DMS153 (cell line): ENCODE results near the gene TRAPPC2.
A peak's percentile ranks its signal among the peaks of the same experiment; 100 is the strongest.

ENCODE experiments used
- DNase-seq: peaks from one replicate; lab custom pipeline; 2025; lab: John Stamatoyannopoulos, UW

The TRAPPC2 gene

DNA sequence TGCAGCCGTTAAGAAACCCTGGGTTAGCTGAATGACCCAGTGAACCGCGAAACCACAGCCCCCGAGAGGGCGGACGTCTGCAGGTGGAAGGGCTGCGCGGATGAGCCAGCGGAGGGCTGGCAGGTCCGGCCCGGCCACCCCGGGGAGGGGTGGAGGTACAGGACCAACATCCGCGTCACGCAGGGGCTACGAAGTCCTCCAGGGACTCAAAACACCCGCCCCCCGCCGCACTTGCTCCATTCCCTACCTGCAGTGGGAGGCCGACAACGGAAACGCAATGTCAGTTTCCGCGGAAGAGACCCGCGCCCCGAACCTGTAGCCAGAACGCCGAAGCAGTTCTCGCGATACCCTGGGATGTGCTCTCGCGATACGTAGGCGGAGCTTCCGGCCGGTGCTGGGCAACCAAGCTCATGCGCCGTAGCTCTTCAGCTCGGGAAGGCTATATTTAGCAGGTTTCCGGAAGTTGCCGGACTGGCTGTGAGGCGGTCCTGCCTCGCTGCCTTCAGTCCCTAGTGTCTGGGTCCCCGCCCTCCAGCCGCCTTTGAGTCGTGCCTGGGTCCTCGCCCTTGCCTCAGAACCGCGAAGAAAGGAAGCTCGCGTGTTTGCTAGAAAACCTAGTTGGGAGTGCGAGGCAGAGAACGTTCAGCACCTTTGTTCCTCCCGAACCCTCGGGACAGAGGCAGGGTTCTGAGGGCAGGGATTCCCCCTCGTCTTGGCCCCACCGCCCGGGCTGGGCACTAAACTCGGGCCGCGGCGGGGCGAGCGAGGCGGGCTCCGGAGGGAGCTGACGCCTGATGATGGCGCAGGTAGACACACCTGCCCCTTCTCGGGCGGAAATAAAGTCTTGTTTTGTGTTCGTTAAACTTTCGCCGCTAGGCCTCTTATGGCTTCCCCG, at the start of gene TRAPPC2, which contains the start of gene OFD1:
Gene TRAPPC2, minus strand, starts transcription at position 343 of the 895 bp plus-strand sequence. CDS start 14,657 bp downstream, outside the sequence.
Gene OFD1, plus strand, starts transcription at position 471 of the 895 bp plus-strand sequence. Its CDS starts 324 bp downstream, at position 795.
- peak; percentile 91 for DNase-seq

DNA sequence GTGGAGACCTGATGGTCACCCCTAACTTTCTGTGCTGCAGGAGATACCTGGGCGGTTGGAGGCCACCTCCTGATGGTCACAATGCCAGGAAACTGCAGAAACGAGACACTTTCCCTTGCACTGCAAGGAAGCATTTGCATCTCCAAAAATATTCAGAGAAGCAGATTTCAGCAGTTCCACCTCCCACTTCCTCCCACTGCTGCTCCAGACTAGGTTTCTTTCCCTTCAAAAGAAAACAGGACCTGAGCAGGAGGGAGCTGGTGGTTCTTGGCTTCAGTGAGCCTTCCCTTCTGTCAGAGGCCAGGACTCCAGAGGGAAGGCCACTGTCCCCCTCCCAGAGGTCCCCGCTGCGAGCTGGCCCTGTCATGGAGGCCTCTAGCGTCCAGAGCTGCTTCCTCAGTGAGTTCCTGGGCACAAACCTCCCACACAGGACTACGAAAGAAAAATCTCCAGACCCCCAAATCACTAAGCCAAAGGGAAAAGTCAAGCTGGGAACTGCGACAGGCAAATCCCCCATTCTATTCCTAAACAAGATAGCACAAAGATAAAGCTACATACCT, 46.5 kb upstream of the TRAPPC2 start:
- DNase-seq = no peak

DNA sequence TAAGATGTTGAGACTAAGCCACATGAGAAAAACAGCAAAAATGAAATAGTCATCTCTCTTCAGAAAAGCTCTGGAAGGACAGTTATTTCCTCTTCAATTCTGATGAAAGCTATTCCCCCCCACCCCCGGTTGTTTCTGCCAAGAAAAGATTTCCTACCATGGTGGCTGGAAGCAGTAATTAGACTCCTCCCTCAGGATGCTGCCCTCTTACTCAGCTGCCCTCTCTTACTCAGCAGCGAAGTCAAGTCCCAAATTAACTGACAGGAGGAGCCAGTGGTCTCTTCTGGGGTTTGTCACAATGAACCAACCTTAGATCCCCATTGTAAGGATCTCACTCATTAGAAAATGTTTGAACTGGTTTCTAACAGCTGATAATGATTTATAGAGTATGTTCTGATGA, 44.5 kb upstream of the TRAPPC2 start:
- no peak for DNase-seq

DNA sequence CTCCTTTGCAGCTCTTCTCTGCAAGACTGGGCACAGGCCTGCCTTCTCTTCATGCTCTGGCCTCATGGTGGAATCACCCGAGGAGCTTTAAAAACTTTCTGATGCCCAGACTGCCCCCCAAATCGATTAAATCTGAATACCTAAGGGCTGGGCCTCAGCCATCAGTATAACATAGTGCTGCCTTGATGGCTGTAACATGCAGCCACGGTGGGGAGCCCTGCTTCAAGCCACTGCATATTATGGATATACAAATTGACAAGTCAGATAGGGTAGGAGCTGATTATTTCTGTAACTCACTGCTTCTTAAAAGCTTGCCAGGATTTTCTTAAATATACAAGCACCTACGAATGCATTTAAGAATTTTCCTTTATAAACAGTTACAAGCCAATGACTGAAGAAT, 42.0 kb upstream of the TRAPPC2 start:
- no peak for DNase-seq

DNA sequence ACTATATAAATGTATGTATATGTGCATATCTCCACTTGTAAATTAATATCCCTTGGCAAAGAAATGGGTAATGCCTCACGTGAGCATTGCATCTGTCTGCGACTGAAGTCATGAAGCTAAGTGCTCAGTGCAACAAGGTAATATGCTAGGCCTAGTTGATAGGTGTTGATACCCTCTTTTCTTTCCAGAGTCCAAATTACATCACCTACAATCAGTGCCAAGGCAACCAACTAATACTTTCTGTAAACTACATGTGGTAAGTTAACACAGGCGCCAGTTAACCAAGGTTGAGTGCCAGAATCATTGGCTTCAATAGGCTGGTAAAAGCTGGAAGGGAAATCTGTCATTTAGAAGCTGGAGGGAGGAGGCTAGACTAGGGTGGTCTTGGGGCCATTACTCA, 41.4 kb upstream of the TRAPPC2 start:
- no peak for DNase-seq

DNA sequence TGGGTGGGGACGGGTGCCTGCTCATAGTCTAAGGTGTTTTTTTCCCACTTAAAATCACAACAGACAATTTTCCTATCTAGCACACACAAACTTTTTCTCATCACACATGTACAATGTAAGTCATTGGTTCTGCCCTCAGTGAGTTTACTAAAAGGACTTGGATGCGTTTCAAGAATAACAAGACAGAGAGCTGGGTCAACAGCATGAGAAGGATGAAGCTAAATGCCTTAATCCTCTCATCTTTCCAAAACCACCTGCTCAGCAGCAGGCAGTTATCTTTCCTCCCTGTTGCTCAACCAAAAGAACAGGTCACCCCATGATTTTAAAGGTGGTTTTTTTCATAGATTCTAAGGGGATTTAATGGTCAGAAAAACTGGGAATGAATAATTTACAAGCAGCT, 40.3 kb upstream of the TRAPPC2 start:
- no peak for DNase-seq

DNA sequence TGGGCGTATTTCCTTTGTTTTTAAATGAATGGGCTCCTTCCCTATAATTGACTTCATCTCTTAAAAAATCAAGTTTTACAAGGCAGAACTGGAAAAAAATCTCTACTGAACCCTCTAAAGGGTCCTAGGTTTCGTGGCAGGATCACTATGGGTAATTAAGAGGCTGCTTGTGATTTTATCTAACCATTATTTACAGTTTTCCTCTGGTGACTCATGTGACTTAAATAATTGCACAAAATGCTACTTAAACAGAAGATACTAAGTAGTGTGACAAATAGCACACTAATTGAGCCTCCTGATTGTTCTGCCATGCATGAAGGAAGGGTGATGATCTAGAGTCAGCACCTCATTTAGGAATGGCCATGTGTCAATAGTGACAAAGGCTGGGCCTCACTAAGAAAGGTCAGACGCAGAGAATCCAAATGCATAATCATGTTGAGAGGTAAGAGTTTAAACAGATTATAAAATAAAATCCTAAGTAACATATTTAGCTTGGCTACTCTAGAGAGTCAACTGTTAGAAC, 35.7 kb upstream of the TRAPPC2 start:
- DNase-seq = no peak

DNA sequence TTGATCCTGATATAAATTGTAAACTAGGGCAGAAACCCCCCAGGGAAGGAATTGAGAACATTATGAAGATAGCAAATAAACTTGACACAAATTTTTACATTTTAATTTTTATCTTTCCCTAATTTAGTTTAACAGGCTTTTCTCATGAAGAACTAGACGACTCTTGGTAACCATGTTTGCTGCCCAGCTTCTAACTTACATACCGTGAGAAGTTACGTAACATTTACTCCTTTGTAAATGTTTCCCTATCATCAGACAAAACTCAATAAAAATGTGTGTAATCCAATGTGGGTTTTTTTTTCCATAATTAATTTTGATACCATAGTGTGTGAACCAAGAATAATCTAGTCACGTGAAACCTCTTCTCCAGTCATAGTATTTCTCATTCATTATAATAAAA, 34.5 kb upstream of the TRAPPC2 start:
- no peak for DNase-seq

DNA sequence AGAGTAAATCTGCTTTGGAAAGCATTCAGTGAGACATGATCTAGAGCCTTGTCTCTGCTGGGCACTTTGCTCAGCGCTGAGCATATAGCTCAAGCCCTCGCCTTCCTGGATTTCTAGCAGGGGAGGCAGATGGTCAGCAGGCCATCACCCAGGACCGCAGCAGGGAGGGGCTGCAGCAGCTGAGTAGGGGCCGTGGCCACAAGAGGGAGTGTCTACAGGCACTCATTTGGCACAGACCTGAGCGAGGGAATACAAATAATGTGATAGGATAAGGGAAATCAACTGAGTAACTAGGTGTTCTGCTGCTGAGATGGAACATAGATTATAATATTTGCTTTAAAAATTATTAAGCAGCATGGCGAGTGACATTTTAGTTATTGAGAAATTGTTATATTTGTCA, 30.3 kb upstream of the TRAPPC2 start:
- no peak for DNase-seq

DNA sequence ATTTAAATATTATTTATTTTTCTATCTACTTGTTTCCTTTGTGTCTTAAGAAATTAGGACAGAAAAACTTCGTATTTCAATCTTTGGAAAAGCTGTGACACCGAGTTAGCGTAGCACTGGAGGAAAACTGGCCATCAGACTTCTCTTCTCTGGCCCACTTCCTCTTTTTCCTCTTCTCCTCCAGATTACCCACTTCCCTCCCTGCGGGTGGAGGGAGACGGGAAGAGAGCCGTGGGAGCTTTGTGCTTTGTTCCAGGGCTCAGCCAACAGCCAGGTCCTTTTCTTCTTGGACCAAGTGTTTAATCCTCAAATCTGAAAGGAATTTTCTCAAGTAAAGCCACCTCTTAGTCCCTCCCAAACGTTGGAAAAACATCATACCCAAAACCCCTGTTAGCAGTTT, 29.9 kb upstream of the TRAPPC2 start:
- no peak for DNase-seq

DNA sequence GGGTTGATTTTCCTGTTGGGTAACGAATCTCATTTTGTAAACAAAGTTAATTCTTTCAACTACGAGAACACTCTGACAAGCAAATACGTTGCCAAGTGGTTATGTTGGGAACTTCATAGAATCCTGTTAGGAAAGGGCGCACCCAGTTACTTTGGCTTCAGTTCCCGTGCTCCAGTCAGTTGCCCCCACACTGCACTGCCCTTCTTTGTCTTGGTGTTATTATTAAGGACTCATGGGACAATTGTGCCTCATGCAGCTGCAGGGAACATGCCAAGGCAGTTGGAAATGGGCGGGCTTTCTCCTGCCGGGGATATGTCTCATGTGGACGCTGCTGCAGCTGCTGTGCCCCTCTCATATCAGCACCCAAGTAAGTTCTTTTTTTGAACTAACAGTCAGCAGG, 29.1 kb upstream of the TRAPPC2 start:
- DNase-seq = no peak

DNA sequence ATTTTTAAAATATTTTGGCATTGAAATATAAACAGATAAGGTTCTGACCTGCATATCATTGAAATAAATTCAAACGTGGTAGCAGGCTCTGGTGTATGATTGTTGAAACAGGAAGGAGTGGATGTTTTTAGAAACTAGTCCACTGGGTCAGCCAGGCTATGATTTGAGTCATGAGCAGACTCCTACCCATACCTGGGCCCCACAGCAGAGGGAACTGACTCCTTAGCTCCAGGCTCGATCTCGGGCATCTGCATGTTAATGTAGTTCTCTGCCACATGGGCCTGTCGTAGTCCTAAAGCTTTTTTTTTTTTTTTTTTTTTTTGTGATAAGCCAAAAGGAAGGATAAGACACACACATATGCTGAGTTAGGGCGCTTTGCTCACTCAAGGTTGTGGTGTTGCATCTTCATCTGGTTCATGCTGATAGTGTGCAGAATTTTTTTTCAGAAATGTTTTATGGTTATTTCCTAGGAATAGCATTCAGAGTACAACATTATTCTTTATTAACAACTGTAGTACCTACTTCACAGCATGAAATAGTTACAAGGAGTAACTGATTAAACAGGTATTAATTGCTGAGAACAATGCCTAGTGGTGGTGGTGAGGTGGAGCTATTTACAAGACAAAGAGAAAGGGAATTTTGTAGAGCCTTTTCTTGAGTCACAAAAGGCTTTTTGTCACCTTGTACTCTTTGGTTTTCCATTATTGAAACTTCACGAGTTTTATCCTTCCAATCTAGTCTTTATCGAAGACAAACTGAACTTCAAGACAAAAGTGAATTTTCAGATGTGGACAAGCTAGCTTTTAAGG, 27.4 kb upstream of the TRAPPC2 start:
- DNase-seq = no peak

DNA sequence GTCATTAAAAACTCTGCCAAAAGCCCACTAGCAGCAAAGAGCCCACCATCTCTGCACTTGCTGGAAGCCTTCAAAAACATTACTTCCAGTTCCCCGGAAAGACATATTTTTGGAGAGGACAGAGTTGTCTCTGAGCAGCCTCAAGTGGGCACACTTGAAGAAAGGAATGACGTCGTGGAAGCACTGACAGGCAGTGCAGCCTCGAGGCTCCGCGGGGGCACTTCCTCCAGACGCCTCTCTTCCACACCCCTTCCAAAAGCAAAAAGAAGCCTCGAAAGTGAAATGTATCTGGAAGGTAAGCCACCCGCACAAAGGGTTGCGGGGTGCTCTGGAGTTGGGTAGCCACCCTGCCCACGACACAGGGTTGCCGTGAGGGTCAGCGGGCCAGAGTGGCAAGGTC, 26.0 kb upstream of the TRAPPC2 start:
- no peak for DNase-seq

DNA sequence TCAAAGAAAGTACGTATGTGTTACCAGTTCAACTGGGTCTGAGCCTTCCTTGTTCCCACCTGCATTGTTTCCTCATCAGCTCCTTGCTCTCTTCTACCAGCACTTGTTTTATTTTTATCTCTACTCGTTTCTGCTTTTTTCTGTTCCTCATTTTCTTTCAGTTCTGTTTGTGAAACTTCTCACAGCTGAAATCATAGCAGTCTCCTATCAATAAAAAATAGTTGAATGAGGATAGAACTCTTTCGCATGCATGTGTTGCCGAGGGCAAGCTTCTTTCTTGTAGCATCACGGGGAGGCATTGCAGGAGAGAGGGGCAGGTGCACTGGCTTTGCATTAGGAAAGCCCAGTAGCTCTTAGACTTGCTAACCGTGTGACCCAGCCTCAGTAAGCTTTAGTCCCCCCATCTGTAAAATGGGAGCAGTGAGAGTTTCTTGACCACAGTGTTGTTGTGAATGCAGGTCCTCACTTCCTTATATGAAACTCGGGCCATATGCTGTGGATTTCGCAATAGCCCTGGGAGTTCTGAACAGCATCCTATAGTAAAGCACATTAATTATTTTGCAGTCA, 24.8 kb upstream of the TRAPPC2 start:
- DNase-seq = no peak

DNA sequence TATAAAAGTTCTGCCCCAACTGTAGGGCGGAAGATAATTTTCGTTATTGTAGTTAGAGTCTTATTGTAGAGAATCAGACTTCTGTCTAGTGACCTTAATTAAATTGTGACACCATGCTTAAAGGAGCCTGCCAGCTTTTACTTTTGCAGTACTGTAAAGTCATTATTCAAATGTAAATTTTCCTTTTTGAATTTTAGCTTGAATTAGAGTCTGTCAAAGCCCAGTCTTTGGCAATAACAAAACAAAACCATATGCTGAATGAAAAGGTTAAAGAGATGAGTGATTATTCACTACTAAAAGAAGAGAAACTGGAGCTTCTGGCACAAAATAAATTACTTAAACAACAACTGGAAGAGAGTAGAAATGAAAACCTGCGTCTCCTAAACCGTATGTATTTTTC, 22.0 kb upstream of the TRAPPC2 start:
- no peak for DNase-seq

DNA sequence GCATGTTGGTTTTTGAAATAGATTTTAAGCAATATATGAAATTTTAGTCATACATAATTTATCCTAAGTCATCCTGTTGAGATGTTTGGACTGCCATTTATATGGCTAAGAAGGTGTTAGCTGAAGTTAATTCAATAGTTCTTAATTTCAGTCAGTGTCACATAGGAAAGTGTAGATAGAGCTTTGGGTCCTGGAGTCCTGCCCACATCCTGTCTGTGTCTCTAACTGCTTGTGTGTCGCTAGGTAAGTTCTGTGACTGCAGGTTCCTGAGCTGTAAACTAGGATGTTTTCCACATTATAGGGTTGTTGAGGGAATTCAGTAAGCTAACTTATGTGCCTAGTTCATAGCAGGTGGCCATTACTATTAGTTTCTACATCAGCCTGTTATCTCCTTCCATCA, 20.8 kb upstream of the TRAPPC2 start:
- DNase-seq = no peak

DNA sequence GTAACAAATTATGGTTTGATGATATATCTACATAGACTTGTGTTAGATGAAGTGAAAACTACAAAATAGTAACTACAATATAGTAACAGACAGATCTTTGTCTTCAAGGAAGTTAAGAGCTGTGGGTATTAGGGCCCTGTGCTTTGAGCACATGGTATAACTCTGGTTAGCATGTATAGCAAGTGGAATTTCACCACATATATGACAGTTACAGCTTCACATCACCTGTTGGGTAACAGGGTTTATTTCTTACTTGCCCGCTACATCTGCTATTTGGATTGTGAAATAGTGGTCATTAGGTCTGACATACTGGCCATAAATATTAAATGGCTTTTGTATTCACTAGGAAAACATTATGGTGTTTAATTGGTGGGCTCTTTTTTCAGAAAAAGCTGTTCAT, 20.3 kb upstream of the TRAPPC2 start:
- DNase-seq = no peak

DNA sequence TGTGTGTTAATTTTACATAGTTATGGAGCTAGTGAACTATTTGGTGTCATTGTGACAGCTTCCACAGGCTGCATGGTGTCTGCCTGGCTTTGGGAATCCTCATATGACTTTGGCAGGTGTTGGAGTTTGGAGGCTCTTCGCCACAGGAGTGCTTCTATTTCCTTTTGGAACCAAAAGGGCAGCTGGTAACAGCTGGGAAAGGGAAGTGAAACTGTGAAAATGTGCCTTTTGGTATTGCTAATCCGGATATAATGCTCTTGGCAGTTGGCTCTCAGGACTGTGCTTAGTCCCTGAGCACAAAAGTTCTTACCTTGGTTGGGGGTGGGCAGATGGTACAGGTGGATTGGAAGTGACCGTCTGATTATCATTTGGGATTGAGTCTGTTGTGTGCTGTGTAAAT, 18.2 kb upstream of the TRAPPC2 start:
- no peak for DNase-seq

DNA sequence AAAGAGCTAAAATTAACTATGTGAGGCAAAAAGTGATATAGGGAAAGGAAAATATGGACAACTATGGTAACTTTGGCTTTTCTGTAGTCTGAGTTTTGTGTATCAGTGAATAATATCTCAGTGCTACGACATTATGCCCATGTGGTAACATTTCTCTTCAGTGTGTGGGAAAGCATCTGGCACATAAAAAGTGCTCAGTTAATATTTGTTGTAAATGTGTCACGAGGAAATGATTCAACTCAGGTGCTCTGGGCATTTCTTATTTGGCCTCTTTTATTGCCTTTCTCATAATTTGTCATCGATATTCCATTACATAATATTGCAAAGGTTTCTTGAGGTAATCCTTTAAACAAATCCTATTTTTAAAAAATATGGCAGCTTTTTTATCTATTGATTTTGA, 17.7 kb upstream of the TRAPPC2 start:
- DNase-seq = no peak

DNA sequence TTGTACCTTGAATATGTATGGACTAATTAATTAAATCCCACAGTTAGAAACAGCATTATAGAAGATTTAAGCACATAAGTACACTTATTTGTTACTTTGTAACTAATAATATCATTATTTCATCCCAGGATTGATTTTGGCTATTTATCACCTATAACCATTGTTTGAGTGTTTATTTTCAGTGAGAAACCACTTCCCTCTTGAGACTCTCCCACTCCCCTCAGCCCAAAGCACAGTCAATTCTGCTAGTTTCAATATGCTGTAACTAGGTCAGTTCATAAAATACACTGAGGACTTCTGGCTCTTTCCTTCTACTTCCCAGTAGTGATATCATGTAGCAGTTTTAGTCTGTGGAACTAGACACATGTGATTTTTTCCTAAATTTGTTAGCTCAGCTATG, 16.4 kb upstream of the TRAPPC2 start:
- no peak for DNase-seq

DNA sequence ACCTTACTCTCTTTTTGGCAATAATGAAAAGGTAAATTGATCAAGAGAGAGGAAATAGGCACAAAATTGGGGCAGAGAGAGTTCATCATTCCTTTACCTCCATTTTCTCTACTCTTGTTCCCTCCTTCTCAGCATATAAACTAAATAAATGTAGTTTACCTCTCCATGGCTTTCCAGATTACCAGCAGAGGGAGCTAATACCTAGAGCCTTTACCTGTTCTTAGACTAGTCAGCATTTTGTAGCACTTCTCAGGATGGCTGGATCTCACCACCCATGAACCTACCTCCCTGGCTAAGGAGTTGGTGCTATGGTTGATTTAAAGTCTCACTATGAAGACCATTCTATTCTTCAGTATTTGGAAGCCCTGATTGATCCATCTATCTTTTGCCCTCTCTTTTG, 15.8 kb upstream of the TRAPPC2 start:
- peak; percentile 14 for DNase-seq

DNA sequence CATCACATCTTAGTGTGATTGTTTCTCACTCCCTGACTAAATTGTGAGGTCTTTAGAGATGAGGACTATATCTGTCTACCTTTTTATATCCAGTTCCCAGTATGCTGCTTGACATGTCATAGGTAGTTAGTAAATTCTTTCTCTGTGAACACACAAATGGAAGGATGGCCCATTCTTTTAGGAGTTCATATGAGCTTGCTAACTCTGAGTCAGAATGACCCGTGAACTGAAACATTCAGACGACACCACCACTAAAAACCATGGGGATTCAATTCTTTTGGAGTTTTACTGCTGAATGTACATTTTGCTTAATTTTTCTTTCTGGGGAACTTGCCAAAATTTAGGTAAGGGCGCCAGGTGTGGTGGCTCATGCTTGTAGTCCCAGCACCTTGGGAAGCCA, 14.1 kb upstream of the TRAPPC2 start:
- no peak for DNase-seq
